A673 (cell line): ENCODE measurements around the gene ERCC6L2.

ENCODE experiments used
- EZH2 ChIP-seq: fragments of 200-600 bp; sonication (generic); IDR thresholded peaks from 2 replicates; pipeline ENCODE4 v1.6.1; 2017; ENCODE audit warnings: borderline replicate concordance, low read depth, mild to moderate bottlenecking, mixed read lengths, antibody characterized with exemption, low read length; ENCODE audit not compliant: poor library complexity, severe bottlenecking
- TF ChIP-seq, protein P1 (sequence below): fragments of 300-800, 200-600 bp; sonication (generic); conservative IDR thresholded peaks from 2 replicates; pipeline ENCODE4 v1.5.1; 2017; ENCODE audit warnings: low read depth, mild to moderate bottlenecking, antibody characterized with exemption, low read length, moderate library complexity, mixed read lengths

DNA sequence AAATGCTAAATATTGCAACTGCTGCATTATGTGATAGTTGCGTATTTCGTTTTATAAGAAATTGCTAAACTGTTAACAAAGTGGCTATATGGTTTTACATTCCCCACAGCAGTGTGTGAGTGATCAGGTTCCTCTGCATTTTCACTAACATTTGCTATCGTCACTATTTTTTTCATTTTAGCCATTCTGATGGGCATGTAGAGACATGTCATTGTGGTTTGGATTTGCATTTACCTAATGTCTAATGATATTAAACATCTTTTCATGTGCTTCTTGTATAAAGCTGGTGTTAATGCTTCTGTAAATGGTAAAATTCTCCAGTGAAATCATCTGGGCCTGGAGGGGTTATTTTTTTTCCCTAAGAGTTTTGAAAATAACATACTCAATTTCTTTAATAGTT lies 61.6 kb downstream of the ERCC6L2 start:
- TF ChIP-seq, protein P1, sequence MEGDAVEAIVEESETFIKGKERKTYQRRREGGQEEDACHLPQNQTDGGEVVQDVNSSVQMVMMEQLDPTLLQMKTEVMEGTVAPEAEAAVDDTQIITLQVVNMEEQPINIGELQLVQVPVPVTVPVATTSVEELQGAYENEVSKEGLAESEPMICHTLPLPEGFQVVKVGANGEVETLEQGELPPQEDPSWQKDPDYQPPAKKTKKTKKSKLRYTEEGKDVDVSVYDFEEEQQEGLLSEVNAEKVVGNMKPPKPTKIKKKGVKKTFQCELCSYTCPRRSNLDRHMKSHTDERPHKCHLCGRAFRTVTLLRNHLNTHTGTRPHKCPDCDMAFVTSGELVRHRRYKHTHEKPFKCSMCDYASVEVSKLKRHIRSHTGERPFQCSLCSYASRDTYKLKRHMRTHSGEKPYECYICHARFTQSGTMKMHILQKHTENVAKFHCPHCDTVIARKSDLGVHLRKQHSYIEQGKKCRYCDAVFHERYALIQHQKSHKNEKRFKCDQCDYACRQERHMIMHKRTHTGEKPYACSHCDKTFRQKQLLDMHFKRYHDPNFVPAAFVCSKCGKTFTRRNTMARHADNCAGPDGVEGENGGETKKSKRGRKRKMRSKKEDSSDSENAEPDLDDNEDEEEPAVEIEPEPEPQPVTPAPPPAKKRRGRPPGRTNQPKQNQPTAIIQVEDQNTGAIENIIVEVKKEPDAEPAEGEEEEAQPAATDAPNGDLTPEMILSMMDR = no peak
- TF ChIP-seq EZH2 = no peak
